Large intestine (tissue), 3 donors: ENCODE data around the gene STK4. TPM values are rescaled to one million over a fixed set of nuclear protein-coding genes. Genes with fewer than 3 reads are reported as not detected.

Source experiments
- DNase-seq, 2 donors: peaks; one replicate each; pipeline versions ENCODE4 v3.0.0 to v3.0.0-alpha.2; 2013
- H3K27ac ChIP-seq: one replicate; pipeline ENCODE4 v1.5.1; 2013; ENCODE audit warnings: low read length
- H3K27me3 ChIP-seq: 2 replicates; pipeline ENCODE4 v1.6.1; 2013; ENCODE audit warnings: low read length; ENCODE audit not compliant: control insufficient read depth, insufficient read depth
- H3K36me3 ChIP-seq: 2 replicates; pipeline ENCODE4 v1.6.1; 2013; ENCODE audit warnings: low read length; ENCODE audit not compliant: control insufficient read depth, insufficient read depth
- H3K4me1 ChIP-seq: one replicate; pipeline ENCODE4 v1.6.1; 2013; ENCODE audit warnings: low read length; ENCODE audit not compliant: control insufficient read depth, insufficient read depth
- H3K4me3 ChIP-seq: one replicate; pipeline ENCODE4 v1.5.1; 2013; ENCODE audit warnings: low read length
- H3K9me3 ChIP-seq: one replicate; pipeline ENCODE4 v1.6.1; 2013; ENCODE audit warnings: mild to moderate bottlenecking, low read depth, low read length, moderate library complexity; ENCODE audit not compliant: control insufficient read depth
- WGBS: methylation state at CpG from one replicate; pipeline ENCODE4 v1.1.5; 2013; ENCODE audit warnings: low lambda C conversion rate; ENCODE audit not compliant: insufficient coverage; 5-methylcytosine and 5-hydroxymethylcytosine counted together
- polyA plus RNA-seq: library from polyadenylated mRNA; unstranded; fragments of 120-200 nt; gene quantifications from one replicate; pipeline ENCODE4 v1.2.1, GENCODE V29; 2013

Gene STK4
- polyA plus RNA-seq, 1 donor = 15.8 TPM

DNA sequence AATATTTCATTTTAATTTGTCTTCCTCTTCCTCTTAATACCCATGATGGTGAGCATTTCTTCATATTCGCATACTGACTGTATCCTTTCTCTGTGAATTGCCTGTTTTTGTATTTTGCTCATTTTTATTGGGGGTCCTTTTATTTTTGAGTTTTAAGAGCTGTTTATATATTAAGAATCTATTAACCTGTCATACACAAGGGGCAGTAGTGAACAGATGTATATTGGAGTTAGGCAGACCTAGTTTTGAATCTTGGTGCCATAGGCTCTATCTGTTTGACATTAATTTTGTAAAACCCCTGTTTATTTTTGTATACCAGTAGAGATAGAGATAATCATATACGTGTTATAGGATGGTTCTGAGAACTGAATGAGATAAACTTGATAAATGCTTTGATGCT lies 151.7 kb downstream of the STK4 start:
- DNase-seq = no peak
- H3K27ac ChIP-seq = no peak overlapping the region
- no peaks in the 10 kb centered on the region for H3K36me3 ChIP-seq
- WGBS = 100% methylated on average over 2 of the region's 2 CpGs
- H3K4me1 ChIP-seq = no peaks in the 10 kb centered on the region
- no peaks in the 10 kb centered on the region for H3K9me3 ChIP-seq
- peaks cover 10% of the 10 kb centered on the region for H3K27me3 ChIP-seq
- no peak overlapping the region for H3K4me3 ChIP-seq

DNA sequence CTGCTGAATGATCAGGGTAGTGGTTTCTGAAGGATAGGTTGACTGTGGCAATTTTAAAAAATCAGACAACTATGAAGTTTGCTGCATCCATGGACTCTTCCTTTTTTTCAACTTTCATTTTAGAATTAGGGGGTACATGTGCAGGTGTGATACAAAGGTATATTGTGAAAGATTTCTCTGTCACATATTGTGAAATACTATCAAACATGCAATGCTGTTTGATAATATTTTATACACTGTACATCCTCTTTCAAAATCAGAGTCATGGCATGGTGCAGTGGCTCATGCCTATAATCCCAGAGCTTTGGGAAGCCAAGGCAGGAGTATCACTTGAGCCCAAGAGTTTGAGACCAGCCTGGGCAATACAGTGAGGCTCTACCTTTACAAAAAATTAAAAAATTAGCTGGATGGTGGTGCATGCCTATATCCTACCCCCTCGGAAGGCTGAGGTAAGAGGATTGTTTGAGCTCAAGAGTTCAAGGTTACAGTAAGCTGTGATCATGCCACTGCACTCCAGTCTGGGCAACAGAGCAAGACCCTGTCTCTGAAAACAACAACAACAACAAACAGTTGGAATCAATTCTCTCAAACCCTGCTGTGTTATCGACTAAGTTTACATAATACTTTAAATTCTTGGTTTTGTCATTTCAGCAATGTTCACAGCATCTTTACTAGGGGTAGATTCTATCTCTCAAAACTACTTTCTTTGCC lies 153.4 kb downstream of the STK4 start:
- H3K4me3 ChIP-seq = no peak overlapping the region
- no peaks in the 10 kb centered on the region for H3K36me3 ChIP-seq
- H3K4me1 ChIP-seq = no peaks in the 10 kb centered on the region
- H3K9me3 ChIP-seq = no peaks in the 10 kb centered on the region
- H3K27ac ChIP-seq = no peak overlapping the region
- no CpG with 5 or more reads among the region's 2 CpGs for WGBS
- H3K27me3 ChIP-seq = peaks cover 14% of the 10 kb centered on the region
- DNase-seq = no peak

DNA sequence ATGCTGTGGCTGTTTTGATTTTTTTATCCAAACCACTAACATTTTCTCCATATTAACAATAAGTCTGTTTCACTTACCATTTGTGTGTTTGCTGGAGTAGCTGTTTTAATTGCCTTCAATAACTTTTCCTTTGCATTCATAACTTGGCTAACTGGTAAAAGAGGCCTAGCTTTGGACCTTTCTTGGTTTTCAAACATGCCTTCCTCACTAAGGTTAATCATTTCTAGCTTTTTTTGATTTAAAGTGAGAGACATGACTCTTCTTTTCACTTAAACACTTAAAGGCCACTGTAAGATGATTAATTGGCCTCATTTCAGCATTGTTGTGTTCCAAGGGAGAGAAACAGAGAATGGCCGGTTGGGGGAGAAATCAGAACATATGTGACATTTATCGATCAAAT lies 155.1 kb downstream of the STK4 start:
- DNase-seq = no peak
- no peak overlapping the region for H3K27ac ChIP-seq
- no peaks in the 10 kb centered on the region for H3K36me3 ChIP-seq
- no peaks in the 10 kb centered on the region for H3K4me1 ChIP-seq
- H3K4me3 ChIP-seq = no peak overlapping the region
- WGBS = no CpG with 5 or more reads among the region's 2 CpGs
- peaks cover 12% of the 10 kb centered on the region for H3K27me3 ChIP-seq
- H3K9me3 ChIP-seq = no peaks in the 10 kb centered on the region

DNA sequence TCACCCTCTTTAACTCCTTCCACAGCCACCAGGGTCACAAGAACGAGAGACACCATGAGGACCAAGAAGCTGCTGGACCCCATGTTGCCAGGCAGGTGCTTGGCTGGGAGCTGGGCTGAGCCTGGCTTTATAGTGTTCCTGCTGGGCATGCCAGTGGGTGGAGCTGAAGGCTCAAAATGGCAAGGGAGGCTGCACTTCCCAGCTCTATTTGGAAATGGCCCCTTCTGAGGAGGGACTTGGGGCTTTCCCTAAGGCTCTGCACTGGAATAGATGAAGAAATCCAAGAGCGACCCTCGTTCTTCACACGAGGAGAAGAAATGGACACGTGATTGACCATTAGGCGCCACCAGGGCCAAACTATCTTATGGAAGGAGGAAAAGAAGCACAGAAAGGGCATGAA lies 158.1 kb downstream of the STK4 start, which contains the start of gene WFDC12:
TSS of gene WFDC12 (minus strand) at position 101 of the 400 bp plus-strand sequence. CDS start at position 83, 18 bp downstream.
- H3K9me3 ChIP-seq = no peaks in the 10 kb centered on the region
- no peaks in the 10 kb centered on the region for H3K36me3 ChIP-seq
- no peak within 1 kb of the TSS for H3K4me3 ChIP-seq
- no peaks in the 10 kb centered on the region for H3K4me1 ChIP-seq
- H3K27me3 ChIP-seq = peaks cover 12% of the 10 kb centered on the region
- no peak for DNase-seq
- no CpG with 5 or more reads among the region's 6 CpGs for WGBS
- H3K27ac ChIP-seq = no peak within 1 kb of the TSS

DNA sequence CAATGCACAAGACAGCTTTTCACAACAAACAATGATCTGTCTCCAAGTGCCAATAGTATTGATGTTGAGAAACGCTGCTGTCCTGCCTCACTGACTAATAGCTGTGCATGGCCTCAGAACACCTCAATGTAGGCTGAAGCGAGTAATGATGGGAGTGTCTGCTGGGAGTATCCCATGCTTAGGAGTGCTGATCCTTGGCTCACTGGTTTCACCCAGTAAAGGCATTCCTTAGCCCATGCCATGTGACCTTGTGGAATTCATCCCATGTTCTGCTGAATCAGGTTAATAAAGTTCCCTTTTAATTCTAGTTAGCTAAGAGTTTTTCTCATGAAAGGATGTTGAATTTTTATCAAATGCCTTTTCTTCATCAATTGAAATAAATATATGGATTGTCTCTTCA lies 161.8 kb downstream of the STK4 start:
- Histone ChIP-seq H3K36me3 (no peaks in the 10 kb centered on the region), H3K9me3 (no peaks in the 10 kb centered on the region), H3K4me3 (no peak overlapping the region), H3K27me3 (peaks cover 14% of the 10 kb centered on the region), H3K4me1 (no peaks in the 10 kb centered on the region), H3K27ac (peak overlapping the region; percentile 4)
- WGBS = no CpG with 5 or more reads among the region's 2 CpGs
- peak; percentile 40 to 58 for DNase-seq

Other genes with a start within 250 kb of the STK4 start
- 0.21 TPM for gene KCNK15, start 220.6 kb upstream of the STK4 start, polyA plus RNA-seq
- gene RIMS4, start 156.0 kb upstream of the STK4 start, polyA plus RNA-seq = 4.1 TPM
- 152 TPM for gene YWHAB, start 80.8 kb upstream of the STK4 start, polyA plus RNA-seq
- 27.4 TPM for gene PABPC1L, start 56.5 kb upstream of the STK4 start, polyA plus RNA-seq
- gene TOMM34, start 6.1 kb upstream of the STK4 start, polyA plus RNA-seq = 21.8 TPM
- gene KCNS1, start 134.6 kb downstream of the STK4 start, polyA plus RNA-seq = 1.2 TPM
- gene WFDC5, start 148.7 kb downstream of the STK4 start, polyA plus RNA-seq = not detected
- not detected for gene WFDC12, start 158.0 kb downstream of the STK4 start, polyA plus RNA-seq
- gene PI3, start 208.4 kb downstream of the STK4 start, polyA plus RNA-seq = 37.4 TPM
- not detected for gene SEMG1, start 240.5 kb downstream of the STK4 start, polyA plus RNA-seq